Neural progenitor cell (in vitro differentiated cells): Measurements from ENCODE around the gene CEACAM7.

Experiments used
- CTCF ChIP-seq: fragments of 200-600 bp; sonication (generic); IDR thresholded peaks from 2 replicates; pipeline ENCODE4 v1.5.1; 2017; ENCODE audit warnings: antibody characterized with exemption, mild to moderate bottlenecking
- EZH2 ChIP-seq: fragments of 200-600 bp; sonication (generic); IDR thresholded peaks from 2 replicates; pipeline ENCODE4 v1.6.1; 2017; ENCODE audit warnings: antibody characterized with exemption, mild to moderate bottlenecking, moderate library complexity
- EZH2phosphoT487 ChIP-seq: fragments of 200-600 bp; sonication (generic); IDR thresholded peaks from 2 replicates; pipeline ENCODE4 v1.6.1; 2017; ENCODE audit warnings: antibody characterized with exemption

GRCh38 chr19:41720103-41720502 lies 32.0 kb upstream of the CEACAM7 start:
- TF ChIP-seq EZH2phosphoT487 = no peak
- no peak for TF ChIP-seq CTCF
- no peak for TF ChIP-seq EZH2
